H9 (cell line): Measurements from ENCODE around the gene CALN1. TPM values are rescaled to one million over a fixed set of nuclear protein-coding genes. Genes with fewer than 3 reads are reported as not detected.

Experiments
- DNase-seq: peaks from one replicate; pipeline ENCODE4 v3.0.0-alpha.2; 2017
- H2AFZ ChIP-seq: one replicate; pipeline ENCODE4 v1.6.1; 2013; ENCODE audit warnings: mild to moderate bottlenecking, low read length, control low read depth, moderate library complexity
- H2AK5ac ChIP-seq: 2 replicates; pipeline ENCODE4 v1.6.1; 2013; ENCODE audit warnings: low read length, control low read depth, mixed read lengths; ENCODE audit not compliant: insufficient read length
- H2BK120ac ChIP-seq: one replicate; pipeline ENCODE4 v1.6.1; 2013; ENCODE audit warnings: low read depth, mild to moderate bottlenecking, low read length, control low read depth, inconsistent platforms; ENCODE audit not compliant: poor library complexity, severe bottlenecking
- H2BK12ac ChIP-seq: 2 replicates; pipeline ENCODE4 v1.6.1; 2013; ENCODE audit warnings: low read length, control low read depth, mixed read lengths, low read depth; ENCODE audit not compliant: insufficient read length
- H2BK15ac ChIP-seq: 2 replicates; pipeline ENCODE4 v1.6.1; 2013; ENCODE audit warnings: low read depth, low read length, control low read depth
- H2BK20ac ChIP-seq: one replicate; pipeline ENCODE4 v1.6.1; 2013; ENCODE audit warnings: low read depth, mild to moderate bottlenecking, low read length, control low read depth, inconsistent platforms; ENCODE audit not compliant: poor library complexity, severe bottlenecking
- H2BK5ac ChIP-seq: 2 replicates; pipeline ENCODE4 v1.6.1; 2013; ENCODE audit warnings: low read length, control low read depth, mixed read lengths; ENCODE audit not compliant: insufficient read length
- H3K14ac ChIP-seq: 2 replicates; pipeline ENCODE4 v1.6.1; 2013; ENCODE audit warnings: low read length, control low read depth; ENCODE audit not compliant: insufficient read depth
- H3K18ac ChIP-seq: 2 replicates; pipeline ENCODE4 v1.6.1; 2013; ENCODE audit warnings: low read depth, mild to moderate bottlenecking, mixed read lengths, low read length, control low read depth; ENCODE audit not compliant: insufficient read length
- H3K23ac ChIP-seq: 2 replicates; pipeline ENCODE4 v1.6.1; 2013; ENCODE audit warnings: low read length, control low read depth, mixed read lengths, low read depth; ENCODE audit not compliant: insufficient read length
- H3K23me2 ChIP-seq: 2 replicates; pipeline ENCODE4 v1.6.1; 2013; ENCODE audit warnings: low read depth, mild to moderate bottlenecking, mixed read lengths, low read length, control low read depth; ENCODE audit not compliant: insufficient read length, poor library complexity, severe bottlenecking
- H3K27ac ChIP-seq: 2 replicates; pipeline ENCODE4 v1.5.1; 2013; ENCODE audit warnings: low read length, control low read depth, mixed read lengths, low read depth; ENCODE audit not compliant: insufficient read length
- H3K27me3 ChIP-seq: 2 replicates; pipeline ENCODE4 v1.6.1; 2013; ENCODE audit warnings: low read length, control low read depth, inconsistent platforms; ENCODE audit not compliant: insufficient read depth
- H3K4ac ChIP-seq: 2 replicates; pipeline ENCODE4 v1.6.1; 2013; ENCODE audit warnings: low read depth, mild to moderate bottlenecking, control low read depth, inconsistent platforms, low read length, moderate library complexity
- H3K4me1 ChIP-seq: 2 replicates; pipeline ENCODE4 v1.6.1; 2013; ENCODE audit warnings: low read length, control low read depth, inconsistent platforms; ENCODE audit not compliant: insufficient read depth
- H3K4me2 ChIP-seq: 2 replicates; pipeline ENCODE4 v1.6.1; 2013; ENCODE audit warnings: low read length, control low read depth, mixed read lengths; ENCODE audit not compliant: insufficient read length, insufficient read depth
- H3K56ac ChIP-seq: 2 replicates; pipeline ENCODE4 v1.6.1; 2013; ENCODE audit warnings: low read depth, mild to moderate bottlenecking, mixed read lengths, low read length, control low read depth; ENCODE audit not compliant: insufficient read length
- H3K79me1 ChIP-seq: 2 replicates; pipeline ENCODE4 v1.6.1; 2013; ENCODE audit warnings: low read depth, mild to moderate bottlenecking, moderate library complexity, low read length, control low read depth, inconsistent platforms; ENCODE audit not compliant: insufficient read depth, poor library complexity, severe bottlenecking
- H3K79me2 ChIP-seq: 2 replicates; pipeline ENCODE4 v1.6.1; 2013; ENCODE audit warnings: low read length, control low read depth, inconsistent platforms; ENCODE audit not compliant: insufficient read depth
- H3K9ac ChIP-seq: 2 replicates; pipeline ENCODE4 v1.6.1; 2013; ENCODE audit warnings: low read length, control low read depth, mixed read lengths; ENCODE audit not compliant: insufficient read length; ENCODE audit errors: extremely low read depth
- H3K9me3 ChIP-seq: one replicate; pipeline ENCODE4 v1.6.1; 2013; ENCODE audit warnings: low read depth, low read length, inconsistent platforms; ENCODE audit not compliant: control insufficient read depth
- H3T11ph ChIP-seq: one replicate; pipeline ENCODE4 v1.6.1; 2013; ENCODE audit warnings: mild to moderate bottlenecking, low read length, control low read depth, inconsistent platforms
- H4K20me1 ChIP-seq: one replicate; pipeline ENCODE4 v1.6.1; 2013; ENCODE audit not compliant: control insufficient read depth, insufficient read length, insufficient read depth
- H4K5ac ChIP-seq: 2 replicates; pipeline ENCODE4 v1.6.1; 2013; ENCODE audit warnings: low read depth, mild to moderate bottlenecking, mixed read lengths, low read length, control low read depth; ENCODE audit not compliant: insufficient read length
- H4K8ac ChIP-seq: replicated peaks from 2 replicates; pipeline ENCODE4 v1.6.1; 2013; ENCODE audit warnings: low read length, control low read depth, mixed read lengths, low read depth; ENCODE audit not compliant: insufficient read length
- H4K91ac ChIP-seq: 2 replicates; pipeline ENCODE4 v1.6.1; 2013; ENCODE audit warnings: low read depth, mild to moderate bottlenecking, moderate library complexity, mixed read lengths, low read length, control low read depth; ENCODE audit not compliant: insufficient read length
- H3K27ac Mint-ChIP-seq, 3 experiments: 2 replicates in 2 of 3; 3 replicates in 1 of 3; pipeline ENCODE4 v1.8.0; 2020 to 2021; ENCODE audit warnings: mixed read lengths in 3 of 3, mild to moderate bottlenecking in 1 of 3, moderate library complexity in 1 of 3
- H3K27me3 Mint-ChIP-seq: 2 replicates; pipeline ENCODE4 v1.8.0; 2021; ENCODE audit warnings: low read depth, mild to moderate bottlenecking, moderate library complexity, mixed read lengths
- H3K36me3 Mint-ChIP-seq, 3 experiments: 2 replicates in 2 of 3; 3 replicates in 1 of 3; pipeline ENCODE4 v1.8.0; 2020 to 2021; ENCODE audit warnings: low read depth in 3 of 3, mixed read lengths in 3 of 3; ENCODE audit not compliant: insufficient read depth in 1 of 3
- H3K4me1 Mint-ChIP-seq, 2 experiments: 2 replicates each; pipeline ENCODE4 v1.8.0; 2020; ENCODE audit warnings: mixed read lengths in 2 of 2
- H3K4me3 Mint-ChIP-seq, 2 experiments: 2 replicates in 1 of 2; 3 replicates in 1 of 2; pipeline ENCODE4 v1.8.0; 2020 to 2021; ENCODE audit warnings: mild to moderate bottlenecking in 2 of 2, mixed read lengths in 2 of 2, moderate library complexity in 1 of 2
- H3K9me3 Mint-ChIP-seq, 2 experiments: 2 replicates in 1 of 2; 3 replicates in 1 of 2; pipeline ENCODE4 v1.8.0; 2020; ENCODE audit warnings: mild to moderate bottlenecking in 2 of 2, mixed read lengths in 2 of 2, moderate library complexity in 1 of 2
- CTCF ChIP-seq: fragments of 200-600 bp; sonication (generic); conservative IDR thresholded peaks from 3 replicates; pipeline ENCODE4 v1.8.0; 2021; ENCODE audit warnings: antibody characterized with exemption, mild to moderate bottlenecking
- total RNA-seq: library from RNA; stranded (reverse); gene quantifications from 2 replicates; pipeline ENCODE4 v1.2.1, GENCODE V29; 2021

CALN1 gene
- total RNA-seq, 1 experiment from 2014 or later: 2.8 TPM

- no peak for DNase-seq
- TF ChIP-seq CTCF: no peak
- H3K23ac ChIP-seq: no peak overlapping the region
- no peaks in the 10 kb centered on the region for H3K9me3 ChIP-seq
- H3K23me2 ChIP-seq: no peaks in the 10 kb centered on the region
- no peaks in the 10 kb centered on the region for H3K4me1 ChIP-seq
- H3K56ac ChIP-seq: no peak overlapping the region
- no peaks in the 10 kb centered on the region for H3K79me2 ChIP-seq
- no peak overlapping the region for H3K14ac ChIP-seq
- H4K20me1 ChIP-seq: no peaks in the 10 kb centered on the region
- H2BK20ac ChIP-seq: no peak overlapping the region
- H2AK5ac ChIP-seq: no peak overlapping the region
- Mint-ChIP-seq H3K27me3 (no peaks in the 10 kb centered on the region; the same call in 1 of the 2 replicates), H3K4me3 (no peak overlapping the region), H3K27ac (no peak overlapping the region), H3K4me1 (peaks cover 0 to 11% of the 10 kb centered on the region in 2 experiments; a peak in 2 of 4 replicates), H3K36me3 (no peaks in the 10 kb centered on the region; a peak in 2 of 7 replicates), H3K9me3 (peaks cover 6 to 25% of the 10 kb centered on the region in 2 experiments)
- H3K18ac ChIP-seq: no peak overlapping the region
- H4K91ac ChIP-seq: no peak overlapping the region
- H3T11ph ChIP-seq: no peak overlapping the region
- no peaks in the 10 kb centered on the region for H3K27me3 ChIP-seq
- H3K79me1 ChIP-seq: no peaks in the 10 kb centered on the region
- no peak overlapping the region for H2AFZ ChIP-seq
- no peak overlapping the region for H2BK15ac ChIP-seq
- H4K8ac ChIP-seq: no peak overlapping the region
- no peak overlapping the region for H2BK120ac ChIP-seq
- no peak overlapping the region for H3K27ac ChIP-seq
- H3K4ac ChIP-seq: no peak overlapping the region
- H2BK12ac ChIP-seq: no peak overlapping the region
- no peak overlapping the region for H2BK5ac ChIP-seq
- H3K9ac ChIP-seq: no peak overlapping the region
- no peak overlapping the region for H3K4me2 ChIP-seq
- no peak overlapping the region for H4K5ac ChIP-seq
These were observed 650.8 kb downstream of the CALN1 start for GRCh38 chr7:71761336-71761735.
